GM10248 (cell line): ENCODE data around the gene EFCAB14.
"Not testable (repeated sequence)": the region's sequence is repeated elsewhere in the genome, so short reads cannot be mapped to it uniquely, and the experiment has no call there.

Source experiments
- CTCF ChIA-PET: fragments of 300-600 bp; sonication (Branson Sonifier 250); formaldehyde crosslinking; extraction: SDS; loops from one replicate; lab custom pipeline; 2021; ENCODE audit warnings: antibody characterized with exemption; lab: Yijun Ruan, JAX
- POLR2A ChIA-PET: fragments of 350-650 bp; sonication (Branson Sonifier 250); formaldehyde crosslinking; extraction: SDS; loops from one replicate; lab custom pipeline; 2020; ENCODE audit warnings: antibody characterized with exemption; lab: Yijun Ruan, JAX
- DNase-seq: peaks from one replicate; pipeline ENCODE4 v3.0.0; 2012; ENCODE audit errors: extremely low spot score
- TF ChIP-seq, protein P1 (sequence below): IDR thresholded peaks from 2 replicates; pipeline ENCODE4 v1.5.1; 2012; ENCODE audit warnings: mild to moderate bottlenecking, low read depth; ENCODE audit errors: extremely low read depth, missing control alignments, control extremely low read depth

The EFCAB14 gene

DNA sequence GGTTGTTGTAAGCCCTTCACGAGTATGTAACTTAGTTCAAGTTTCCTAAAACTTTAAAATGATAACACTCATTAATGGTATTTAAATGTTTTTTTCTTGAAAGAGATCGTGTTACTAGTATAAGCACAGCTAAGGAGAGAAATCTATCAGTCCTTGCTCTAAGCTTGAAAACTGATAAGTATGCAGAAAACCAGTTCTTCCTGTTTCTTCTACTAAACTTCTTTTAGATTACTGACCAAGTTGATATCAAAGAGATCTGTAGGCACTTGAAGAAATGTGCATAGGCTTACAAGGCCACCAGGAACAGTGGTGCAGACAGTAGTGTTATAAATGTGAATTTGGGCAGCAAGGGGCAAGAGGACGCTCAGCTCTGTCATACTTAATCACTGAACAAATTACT lies 3.9 kb downstream of the EFCAB14 start:
- CTCF ChIA-PET, result interaction anchor here (0.7 to 3.3 kb wide), 5 partner anchors 8 to 152 kb away, joined by 3 to 12 read pairs (median 3); partner anchors contain the start of gene MKNK1
- no peak for DNase-seq
- TF ChIP-seq, protein P1, sequence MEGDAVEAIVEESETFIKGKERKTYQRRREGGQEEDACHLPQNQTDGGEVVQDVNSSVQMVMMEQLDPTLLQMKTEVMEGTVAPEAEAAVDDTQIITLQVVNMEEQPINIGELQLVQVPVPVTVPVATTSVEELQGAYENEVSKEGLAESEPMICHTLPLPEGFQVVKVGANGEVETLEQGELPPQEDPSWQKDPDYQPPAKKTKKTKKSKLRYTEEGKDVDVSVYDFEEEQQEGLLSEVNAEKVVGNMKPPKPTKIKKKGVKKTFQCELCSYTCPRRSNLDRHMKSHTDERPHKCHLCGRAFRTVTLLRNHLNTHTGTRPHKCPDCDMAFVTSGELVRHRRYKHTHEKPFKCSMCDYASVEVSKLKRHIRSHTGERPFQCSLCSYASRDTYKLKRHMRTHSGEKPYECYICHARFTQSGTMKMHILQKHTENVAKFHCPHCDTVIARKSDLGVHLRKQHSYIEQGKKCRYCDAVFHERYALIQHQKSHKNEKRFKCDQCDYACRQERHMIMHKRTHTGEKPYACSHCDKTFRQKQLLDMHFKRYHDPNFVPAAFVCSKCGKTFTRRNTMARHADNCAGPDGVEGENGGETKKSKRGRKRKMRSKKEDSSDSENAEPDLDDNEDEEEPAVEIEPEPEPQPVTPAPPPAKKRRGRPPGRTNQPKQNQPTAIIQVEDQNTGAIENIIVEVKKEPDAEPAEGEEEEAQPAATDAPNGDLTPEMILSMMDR, result no peak
- POLR2A ChIA-PET, result interaction anchor here (0.7 kb wide), 1 partner anchor 582 kb away, joined by 5 read pairs; no protein-coding TSS in a partner anchor

DNA sequence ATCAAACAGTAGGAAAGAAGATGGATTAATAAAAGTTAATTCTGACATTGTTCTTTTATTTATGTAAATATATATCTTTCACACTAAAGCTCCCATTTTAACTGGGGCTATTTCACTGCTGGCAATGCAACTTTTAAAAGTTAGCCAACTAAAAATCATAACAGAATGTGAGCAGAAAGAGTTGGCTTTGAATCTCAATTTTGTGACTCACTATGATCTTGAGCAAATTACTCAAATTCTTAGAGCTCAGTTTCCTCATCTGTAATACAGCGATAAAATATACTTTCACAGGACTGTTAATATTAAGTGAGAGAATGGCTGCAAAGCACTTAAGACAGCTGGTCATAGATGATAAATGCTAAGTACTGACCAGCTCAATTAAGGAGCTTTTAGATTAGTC lies 10.8 kb downstream of the EFCAB14 start:
- DNase-seq, result no peak
- ChIA-PET CTCF (interaction anchor here (1.1 to 2.5 kb wide), 3 partner anchors 10 to 73 kb away, joined by 4 to 15 read pairs (median 4); no protein-coding TSS in a partner anchor), POLR2A (no interaction called here)
- TF ChIP-seq, protein P1, result no peak

- no peak for DNase-seq
- TF ChIP-seq, protein P1, result no peak
- POLR2A ChIA-PET, result no interaction called here
- CTCF ChIA-PET, result no interaction called here
These were observed 13.5 kb downstream of the EFCAB14 start for GRCh38 chr1:46705408-46705807.

GRCh38 chr1:46703927-46704641 lies 14.8 kb downstream of the EFCAB14 start:
- ChIA-PET CTCF (interaction anchor here (1.1 to 1.2 kb wide), 2 partner anchors 9 to 20 kb away, joined by 3 read pairs; no protein-coding TSS in a partner anchor), POLR2A (interaction anchor here (0.6 kb wide), 1 partner anchor 400 kb away, joined by 3 read pairs; no protein-coding TSS in a partner anchor)
- DNase-seq, result no peak
- TF ChIP-seq, protein P1, result no peak

- ChIA-PET CTCF (interaction anchor here (1.4 kb wide), 1 partner anchor 11 kb away, joined by 3 read pairs; no protein-coding TSS in a partner anchor), POLR2A (no interaction called here)
- TF ChIP-seq, protein P1, result no peak
- DNase-seq, result no peak
These were observed 19.2 kb downstream of the EFCAB14 start for GRCh38 chr1:46699666-46700065.

DNA sequence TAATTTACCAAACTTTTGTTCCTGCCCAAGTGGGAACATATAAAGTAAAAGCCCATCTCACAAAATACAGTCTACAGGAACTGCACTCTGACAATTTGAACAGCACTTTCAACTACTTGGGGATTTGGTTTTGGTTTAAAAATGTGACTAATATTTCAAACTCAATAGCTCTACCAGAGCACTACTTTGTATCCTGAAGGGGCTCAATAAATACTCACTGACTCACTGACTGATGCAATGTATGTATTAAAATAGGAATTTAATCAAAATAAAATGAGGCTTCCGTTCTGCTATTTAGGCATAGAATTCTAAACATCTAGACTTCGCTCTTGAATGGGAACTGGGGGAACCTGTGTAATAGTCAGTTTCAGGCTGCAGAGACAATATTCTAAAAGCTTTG lies 21.9 kb downstream of the EFCAB14 start:
- no peak for DNase-seq
- ChIA-PET POLR2A (interaction anchor here (0.6 kb wide), 1 partner anchor 22 kb away, joined by 3 read pairs; no protein-coding TSS in a partner anchor), CTCF (interaction anchor here (1.0 to 2.0 kb wide), 4 partner anchors 9 to 24 kb away, joined by 3 to 7 read pairs (median 3); no protein-coding TSS in a partner anchor)
- TF ChIP-seq, protein P1, result no peak

GRCh38 chr1:46694676-46695075 lies 24.2 kb downstream of the EFCAB14 start:
- CTCF ChIA-PET, result interaction anchor here (1.1 kb wide), 1 partner anchor 9 kb away, joined by 3 read pairs; no protein-coding TSS in a partner anchor
- POLR2A ChIA-PET, DNase-seq: not testable (repeated sequence)
